ENCODE data around the gene SETX. TPM values are rescaled to one million over a fixed set of nuclear protein-coding genes. Genes with fewer than 3 reads are reported as not detected.

SETX gene
- total and polyA plus RNA-seq, 4 donors = 38.0 to 88.7 (median 54.6) TPM

GRCh38 chr9:132231019-132231701 lies 123.6 kb downstream of the SETX start:
- WGBS (ENCODE audit: insufficient coverage) = 83% methylated on average over 20 of the region's 20 CpGs
- no peak for DNase-seq (ENCODE audit: low read depth in 4 of 6, low spot score in 6 of 6)
- peaks cover 26% of the 10 kb centered on the region for H3K36me3 ChIP-seq (ENCODE audit: control insufficient read depth, insufficient read depth, low read length)

DNA sequence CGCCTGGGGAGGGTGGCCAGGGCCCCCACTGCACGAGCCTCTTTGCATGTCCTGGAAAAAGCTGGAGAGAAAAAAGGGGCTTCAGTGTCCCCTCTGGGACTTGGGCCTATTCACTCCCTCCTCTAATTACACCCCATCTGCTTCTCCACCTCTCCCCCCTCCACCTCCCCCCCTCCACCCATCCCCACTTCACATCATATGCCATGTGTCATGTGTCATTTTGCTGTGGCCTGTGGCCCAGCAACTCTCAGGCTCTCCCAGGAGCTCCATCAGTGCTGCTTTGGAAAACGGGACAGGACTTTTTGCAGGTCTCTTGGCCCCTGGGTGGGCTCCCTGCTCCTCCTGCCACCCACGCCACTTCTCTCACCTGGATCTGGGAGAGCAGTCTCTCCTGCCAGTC lies 124.2 kb downstream of the SETX start:
- DNase-seq (ENCODE audit: low read depth in 4 of 6, low spot score in 6 of 6) = no peak
- Histone ChIP-seq H3K4me3 (ENCODE audit: low read depth, low read length) (no peak overlapping the region), H3K9me3 (ENCODE audit: control insufficient read depth, insufficient read depth, low read length) (no peaks in the 10 kb centered on the region), H3K27me3 (ENCODE audit: control insufficient read depth, insufficient read depth, low read length) (peaks cover 2% of the 10 kb centered on the region), H3K4me1 (ENCODE audit: control insufficient read depth, insufficient read depth, low read length) (peaks cover 8% of the 10 kb centered on the region), H3K27ac (ENCODE audit: low read depth, low read length) (no peak overlapping the region), H3K36me3 (ENCODE audit: control insufficient read depth, insufficient read depth, low read length) (peaks cover 26% of the 10 kb centered on the region)
- WGBS (ENCODE audit: insufficient coverage) = 91% methylated on average over 3 of the region's 4 CpGs

More at GRCh38 chr9:132231019-132231701, 123.6 kb downstream of the SETX start:
- Histone ChIP-seq H3K27me3 (ENCODE audit: control insufficient read depth, insufficient read depth, low read length) (peaks cover 4% of the 10 kb centered on the region), H3K9me3 (ENCODE audit: control insufficient read depth, insufficient read depth, low read length) (no peaks in the 10 kb centered on the region), H3K4me3 (ENCODE audit: low read depth, low read length) (no peak overlapping the region), H3K27ac (ENCODE audit: low read depth, low read length) (no peak overlapping the region), H3K4me1 (ENCODE audit: control insufficient read depth, insufficient read depth, low read length) (peaks cover 14% of the 10 kb centered on the region)

- H3K4me1 ChIP-seq (ENCODE audit: control insufficient read depth, insufficient read depth, low read length) = peaks cover 2% of the 10 kb centered on the region
- no peak overlapping the region for H3K4me3 ChIP-seq (ENCODE audit: low read depth, low read length)
- no peaks in the 10 kb centered on the region for H3K9me3 ChIP-seq (ENCODE audit: control insufficient read depth, insufficient read depth, low read length)
- WGBS (ENCODE audit: insufficient coverage) = 43% methylated on average over 12 of the region's 12 CpGs
- no peak for DNase-seq (ENCODE audit: low read depth in 4 of 6, low spot score in 6 of 6)
- H3K36me3 ChIP-seq (ENCODE audit: control insufficient read depth, insufficient read depth, low read length) = peaks cover 26% of the 10 kb centered on the region
- H3K27ac ChIP-seq (ENCODE audit: low read depth, low read length) = no peak overlapping the region
- no peaks in the 10 kb centered on the region for H3K27me3 ChIP-seq (ENCODE audit: control insufficient read depth, insufficient read depth, low read length)
Observed at GRCh38 chr9:132228062-132228461, 126.7 kb downstream of the SETX start.

GRCh38 chr9:132226571-132227430 lies 128.0 kb downstream of the SETX start:
- Histone ChIP-seq H3K27me3 (ENCODE audit: control insufficient read depth, insufficient read depth, low read length) (no peaks in the 10 kb centered on the region), H3K4me3 (ENCODE audit: low read depth, low read length) (no peak overlapping the region), H3K4me1 (ENCODE audit: control insufficient read depth, insufficient read depth, low read length) (peaks cover 4% of the 10 kb centered on the region), H3K9me3 (ENCODE audit: control insufficient read depth, insufficient read depth, low read length) (no peaks in the 10 kb centered on the region), H3K36me3 (ENCODE audit: control insufficient read depth, insufficient read depth, low read length) (peaks cover 26% of the 10 kb centered on the region), H3K27ac (ENCODE audit: low read depth, low read length) (no peak overlapping the region)
- DNase-seq (ENCODE audit: low read depth in 4 of 6, low spot score in 6 of 6) = no peak
- 91% methylated on average over 32 of the region's 34 CpGs for WGBS (ENCODE audit: insufficient coverage)

GRCh38 chr9:132224645-132225044 lies 130.1 kb downstream of the SETX start:
- Histone ChIP-seq H3K4me3 (ENCODE audit: low read depth, low read length) (no peak overlapping the region), H3K4me1 (ENCODE audit: control insufficient read depth, insufficient read depth, low read length) (peaks cover 4% of the 10 kb centered on the region), H3K27ac (ENCODE audit: low read depth, low read length) (no peak overlapping the region), H3K27me3 (ENCODE audit: control insufficient read depth, insufficient read depth, low read length) (no peaks in the 10 kb centered on the region), H3K9me3 (ENCODE audit: control insufficient read depth, insufficient read depth, low read length) (no peaks in the 10 kb centered on the region), H3K36me3 (ENCODE audit: control insufficient read depth, insufficient read depth, low read length) (peaks cover 22% of the 10 kb centered on the region)
- no peak for DNase-seq (ENCODE audit: low read depth in 4 of 6, low spot score in 6 of 6)
- 80% methylated on average over 1 of the region's 3 CpGs for WGBS (ENCODE audit: insufficient coverage)

DNA sequence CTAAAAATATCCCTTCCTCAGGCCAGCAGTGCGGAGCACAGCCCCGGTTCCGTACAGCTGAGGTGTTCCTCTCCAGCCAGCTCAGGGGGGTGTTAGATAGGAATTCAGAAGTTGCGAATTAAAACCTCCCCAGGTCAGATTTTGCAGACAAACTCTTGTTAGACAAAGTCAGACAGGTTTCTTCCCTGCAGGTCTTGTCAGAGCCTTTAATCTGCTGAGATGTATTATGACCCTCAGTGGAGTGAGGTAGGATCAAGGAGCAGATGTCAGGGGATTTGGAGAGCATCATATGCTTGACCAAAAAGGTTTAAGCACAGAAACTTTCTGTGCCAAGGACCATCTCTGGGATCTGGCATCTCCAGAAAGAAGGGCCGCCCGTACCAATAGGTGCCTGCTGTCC lies 132.8 kb downstream of the SETX start:
- WGBS (ENCODE audit: insufficient coverage) = 92% methylated on average over 2 of the region's 6 CpGs
- Histone ChIP-seq H3K4me3 (ENCODE audit: low read depth, low read length) (no peak overlapping the region), H3K36me3 (ENCODE audit: control insufficient read depth, insufficient read depth, low read length) (peaks cover 5% of the 10 kb centered on the region), H3K27ac (ENCODE audit: low read depth, low read length) (no peak overlapping the region), H3K9me3 (ENCODE audit: control insufficient read depth, insufficient read depth, low read length) (no peaks in the 10 kb centered on the region), H3K4me1 (ENCODE audit: control insufficient read depth, insufficient read depth, low read length) (peaks cover 4% of the 10 kb centered on the region), H3K27me3 (ENCODE audit: control insufficient read depth, insufficient read depth, low read length) (no peaks in the 10 kb centered on the region)
- DNase-seq (ENCODE audit: low read depth in 4 of 6, low spot score in 6 of 6) = no peak

DNA sequence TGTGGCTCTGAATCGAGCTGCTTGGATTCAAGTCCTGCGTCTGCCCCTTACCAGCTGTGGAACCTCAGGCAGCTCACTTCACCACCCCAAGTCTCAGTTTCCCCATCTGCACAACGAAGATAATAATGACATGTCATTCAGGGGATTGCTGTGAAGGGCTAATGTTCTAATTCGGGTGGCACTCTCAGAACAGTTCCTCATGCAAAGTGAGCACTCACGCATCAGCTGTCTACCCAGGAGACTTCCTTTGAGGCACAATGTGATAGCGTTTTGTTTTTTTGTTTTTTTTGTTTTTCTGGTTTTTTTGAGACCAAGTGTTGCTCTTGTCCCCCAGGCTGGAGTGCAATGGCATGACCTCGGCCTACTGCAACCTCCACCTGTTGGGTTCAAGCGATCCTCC lies 136.6 kb downstream of the SETX start:
- peaks cover 15% of the 10 kb centered on the region for H3K4me1 ChIP-seq (ENCODE audit: control insufficient read depth, insufficient read depth, low read length)
- no peaks in the 10 kb centered on the region for H3K36me3 ChIP-seq (ENCODE audit: control insufficient read depth, insufficient read depth, low read length)
- no peaks in the 10 kb centered on the region for H3K27me3 ChIP-seq (ENCODE audit: control insufficient read depth, insufficient read depth, low read length)
- WGBS (ENCODE audit: insufficient coverage) = 76% methylated on average over 3 of the region's 8 CpGs
- no peak overlapping the region for H3K4me3 ChIP-seq (ENCODE audit: low read depth, low read length)
- no peak for DNase-seq (ENCODE audit: low read depth in 4 of 6, low spot score in 6 of 6)
- no peak overlapping the region for H3K27ac ChIP-seq (ENCODE audit: low read depth, low read length)
- no peaks in the 10 kb centered on the region for H3K9me3 ChIP-seq (ENCODE audit: control insufficient read depth, insufficient read depth, low read length)

GRCh38 chr9:132216861-132217619 lies 137.7 kb downstream of the SETX start:
- Histone ChIP-seq H3K36me3 (ENCODE audit: control insufficient read depth, insufficient read depth, low read length) (no peaks in the 10 kb centered on the region), H3K27me3 (ENCODE audit: control insufficient read depth, insufficient read depth, low read length) (no peaks in the 10 kb centered on the region), H3K4me3 (ENCODE audit: low read depth, low read length) (no peak overlapping the region), H3K27ac (ENCODE audit: low read depth, low read length) (no peak overlapping the region), H3K4me1 (ENCODE audit: control insufficient read depth, insufficient read depth, low read length) (peaks cover 12% of the 10 kb centered on the region), H3K9me3 (ENCODE audit: control insufficient read depth, insufficient read depth, low read length) (no peaks in the 10 kb centered on the region)
- DNase-seq (ENCODE audit: low read depth in 4 of 6, low spot score in 6 of 6) = no peak
- 68% methylated on average over 4 of the region's 10 CpGs for WGBS (ENCODE audit: insufficient coverage)

DNA sequence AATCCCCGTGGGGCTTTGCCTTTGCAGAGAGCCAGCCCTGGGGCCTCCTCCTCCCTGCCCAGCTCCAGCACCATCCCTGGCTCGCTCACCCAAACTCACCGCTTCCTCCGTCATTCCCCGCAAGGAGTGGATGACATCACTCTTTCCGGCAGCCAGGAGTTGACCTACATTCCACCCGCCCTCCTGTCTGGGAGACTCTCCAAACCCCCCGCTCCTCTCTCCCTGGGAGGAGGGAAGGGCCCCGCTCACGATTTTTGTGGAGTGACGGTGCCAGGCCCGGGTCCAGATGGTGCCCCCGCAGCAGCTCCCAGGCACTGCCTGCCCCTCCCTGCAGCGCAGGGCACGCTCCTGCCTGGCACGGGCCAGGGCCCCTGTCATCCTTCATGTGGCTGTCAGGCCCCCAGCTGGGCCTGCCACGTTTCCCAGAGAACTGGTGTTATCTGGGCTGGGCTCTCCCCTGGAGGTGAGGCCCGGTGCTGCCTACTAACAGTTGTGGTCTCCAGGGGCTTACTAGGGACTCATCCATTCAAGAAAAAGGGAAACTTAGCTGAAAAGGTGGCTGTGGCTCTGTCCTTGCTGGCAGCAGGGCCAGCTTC lies 140.7 kb downstream of the SETX start:
- WGBS (ENCODE audit: insufficient coverage) = 10% methylated on average over 18 of the region's 18 CpGs
- H3K27ac ChIP-seq (ENCODE audit: low read depth, low read length) = no peak overlapping the region
- no peaks in the 10 kb centered on the region for H3K27me3 ChIP-seq (ENCODE audit: control insufficient read depth, insufficient read depth, low read length)
- no peaks in the 10 kb centered on the region for H3K9me3 ChIP-seq (ENCODE audit: control insufficient read depth, insufficient read depth, low read length)
- peak in 5 of 6 donors; percentile 43 to 89 (median 58) for DNase-seq (ENCODE audit: low read depth in 4 of 6, low spot score in 6 of 6)
- peaks cover 7% of the 10 kb centered on the region for H3K36me3 ChIP-seq (ENCODE audit: control insufficient read depth, insufficient read depth, low read length)
- H3K4me3 ChIP-seq (ENCODE audit: low read depth, low read length) = no peak overlapping the region
- peaks cover 12% of the 10 kb centered on the region for H3K4me1 ChIP-seq (ENCODE audit: control insufficient read depth, insufficient read depth, low read length)
